ENCODE measurements around the gene LRRK1.

Gene LRRK1

DNA sequence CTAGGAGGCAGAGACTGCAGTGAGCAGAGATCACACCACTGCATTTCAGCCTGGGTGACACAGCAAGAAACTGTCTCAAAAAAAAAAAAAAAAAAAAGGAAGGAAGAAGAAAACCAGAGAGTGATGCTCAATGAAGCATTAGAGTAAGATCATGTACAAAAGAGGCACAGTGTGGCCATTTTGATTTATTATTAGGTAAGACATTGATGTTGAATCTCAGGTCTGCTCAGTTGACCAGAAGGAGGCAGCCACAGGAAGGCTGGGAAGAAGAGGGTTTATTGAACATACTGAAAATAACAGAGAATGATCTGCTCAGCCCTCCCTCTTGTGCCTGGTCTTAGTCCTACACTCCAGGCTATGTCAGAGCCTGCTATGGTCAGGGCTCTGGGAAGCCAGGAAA, 15.6 kb downstream of the LRRK1 start:
- DNase-seq (ENCODE audit: low spot score): no peak

DNA sequence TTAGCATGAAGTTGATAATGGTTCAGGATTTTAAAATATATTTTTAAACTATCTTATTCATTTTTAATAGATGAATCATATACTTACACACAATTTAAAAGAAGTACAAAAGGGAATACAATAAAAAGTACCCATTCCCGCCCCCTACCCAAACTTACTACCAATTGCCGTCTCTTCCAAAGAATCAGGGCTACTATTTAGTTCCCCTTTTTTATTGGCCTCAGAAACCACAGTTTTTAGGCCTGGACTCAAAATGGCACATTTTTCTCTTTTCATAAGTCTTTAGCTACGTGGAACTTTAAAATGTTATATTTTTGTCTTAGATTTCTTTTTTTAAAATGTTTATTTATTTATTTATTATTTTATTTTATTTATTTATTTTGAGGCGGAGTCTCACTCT, 18.0 kb downstream of the LRRK1 start:
- no peak for DNase-seq (ENCODE audit: low spot score)

DNA sequence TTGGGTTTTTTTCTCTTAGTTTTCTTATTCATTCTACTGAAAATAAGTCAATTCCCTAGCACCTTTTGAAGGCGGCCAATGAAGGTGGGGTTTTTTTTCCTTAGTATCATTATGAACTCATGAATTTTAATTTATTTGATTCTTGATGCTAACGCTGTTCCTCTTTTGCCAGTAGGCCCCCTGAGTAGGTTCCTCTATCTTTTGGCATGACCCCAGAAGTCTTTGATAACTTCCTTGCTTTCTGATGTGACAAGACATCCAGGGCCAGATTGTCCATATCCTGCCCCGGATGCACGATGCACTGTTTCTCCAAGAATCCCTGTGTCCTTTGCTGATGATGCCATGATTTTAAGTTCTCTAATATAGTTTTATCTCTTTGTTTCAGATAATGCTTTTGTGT, 20.6 kb downstream of the LRRK1 start:
- DNase-seq (ENCODE audit: low spot score): no peak

DNA sequence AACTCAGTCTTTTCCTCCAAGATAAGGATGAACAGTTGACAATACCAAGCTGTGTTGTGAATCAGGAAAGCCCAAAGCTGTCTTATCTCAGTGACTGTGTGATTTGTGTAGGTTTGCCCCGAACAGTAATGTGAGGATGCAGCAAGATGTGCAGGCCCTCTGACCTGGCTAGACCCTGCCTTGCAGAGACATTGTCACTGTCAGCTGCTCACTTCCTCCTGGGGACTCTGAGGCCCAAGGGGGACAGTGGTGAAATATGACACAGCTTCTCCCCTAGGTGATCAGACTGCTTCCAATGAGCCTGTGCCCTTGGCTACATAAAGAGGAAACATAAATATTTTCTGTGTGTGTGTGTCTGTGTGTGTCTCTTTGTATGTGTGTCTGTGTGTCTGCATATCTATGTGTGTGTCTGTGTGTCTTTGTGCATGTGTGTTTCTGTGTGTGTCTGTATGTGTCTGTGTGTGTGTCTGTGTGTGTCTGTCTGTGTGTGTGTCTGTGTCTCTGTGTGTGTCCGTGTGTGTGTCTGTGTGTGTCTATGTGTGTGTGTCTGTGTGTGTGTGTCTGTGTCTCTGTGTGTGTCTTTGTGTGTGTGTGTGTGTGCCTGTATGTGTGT, 21.7 kb downstream of the LRRK1 start:
- no peak for DNase-seq (ENCODE audit: low spot score)

DNA sequence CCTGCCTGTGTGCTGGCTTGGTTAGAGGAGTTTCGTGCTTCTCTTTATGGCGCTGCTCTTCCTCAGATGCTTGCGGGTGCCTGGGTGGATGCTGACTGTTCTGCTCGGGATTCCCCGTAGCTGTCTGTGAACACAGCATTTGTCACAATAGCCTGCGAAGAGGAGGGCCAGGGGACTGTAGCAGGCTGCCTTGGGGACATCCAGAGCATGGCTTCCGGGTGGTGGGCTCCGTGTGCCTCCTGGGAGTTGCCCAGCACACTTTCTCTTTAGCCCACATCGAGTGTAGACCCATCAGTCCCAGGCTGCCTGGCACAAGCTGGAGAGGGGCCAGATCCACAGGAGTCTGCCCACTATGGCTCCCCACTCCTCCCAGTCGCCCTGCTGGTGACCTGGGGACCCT, 22.4 kb downstream of the LRRK1 start:
- no peak for DNase-seq (ENCODE audit: low spot score)

GRCh38 chr15:100942656-100943425, 23.7 kb downstream of the LRRK1 start:
- no peak for DNase-seq (ENCODE audit: low spot score)

DNA sequence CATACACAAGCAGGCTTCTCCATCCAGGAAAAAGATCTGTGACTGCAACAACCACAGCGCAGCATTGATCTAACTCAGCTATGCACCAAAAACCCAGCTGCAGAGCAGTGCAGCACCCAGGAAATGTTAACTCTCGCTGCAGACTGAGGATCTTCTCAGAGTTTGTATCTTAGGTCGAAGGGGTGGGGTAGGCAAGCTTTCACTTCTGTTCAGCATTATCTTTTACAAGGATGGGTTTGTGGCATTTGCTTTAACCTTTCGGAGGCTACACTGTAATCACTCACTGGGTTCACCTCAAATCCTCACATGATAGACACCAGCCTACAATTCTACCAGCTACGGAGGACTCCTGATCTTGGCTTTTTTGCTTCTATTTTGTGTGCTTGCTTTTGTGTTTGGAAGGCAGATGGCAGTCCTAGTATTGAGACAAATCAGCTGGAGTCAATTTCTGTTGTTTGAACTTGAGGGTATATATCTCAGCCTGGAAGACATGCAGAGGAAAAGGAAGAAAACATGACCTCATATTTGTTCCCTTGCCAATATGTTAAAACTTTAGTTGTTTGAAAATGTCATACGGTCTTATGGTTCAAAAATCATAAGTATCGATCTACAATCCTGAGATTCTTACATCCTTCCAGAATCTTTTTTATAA, 25.2 kb downstream of the LRRK1 start:
- no peak for DNase-seq (ENCODE audit: low spot score)

GRCh38 chr15:100944986-100945385, 25.8 kb downstream of the LRRK1 start:
- DNase-seq (ENCODE audit: low spot score): no peak

GRCh38 chr15:100947760-100948429, 28.7 kb downstream of the LRRK1 start:
- no peak for DNase-seq (ENCODE audit: low spot score)

GRCh38 chr15:100948430-100948762, 29.2 kb downstream of the LRRK1 start:
- no peak for DNase-seq (ENCODE audit: low spot score)

GRCh38 chr15:100949691-100950090, 30.5 kb downstream of the LRRK1 start:
- no peak for DNase-seq (ENCODE audit: low spot score)

- DNase-seq (ENCODE audit: low spot score): no peak
These were observed 32.8 kb downstream of the LRRK1 start for GRCh38 chr15:100951965-100952364.

- DNase-seq (ENCODE audit: low spot score): no peak
These were observed 33.4 kb downstream of the LRRK1 start for GRCh38 chr15:100952566-100952965.

DNA sequence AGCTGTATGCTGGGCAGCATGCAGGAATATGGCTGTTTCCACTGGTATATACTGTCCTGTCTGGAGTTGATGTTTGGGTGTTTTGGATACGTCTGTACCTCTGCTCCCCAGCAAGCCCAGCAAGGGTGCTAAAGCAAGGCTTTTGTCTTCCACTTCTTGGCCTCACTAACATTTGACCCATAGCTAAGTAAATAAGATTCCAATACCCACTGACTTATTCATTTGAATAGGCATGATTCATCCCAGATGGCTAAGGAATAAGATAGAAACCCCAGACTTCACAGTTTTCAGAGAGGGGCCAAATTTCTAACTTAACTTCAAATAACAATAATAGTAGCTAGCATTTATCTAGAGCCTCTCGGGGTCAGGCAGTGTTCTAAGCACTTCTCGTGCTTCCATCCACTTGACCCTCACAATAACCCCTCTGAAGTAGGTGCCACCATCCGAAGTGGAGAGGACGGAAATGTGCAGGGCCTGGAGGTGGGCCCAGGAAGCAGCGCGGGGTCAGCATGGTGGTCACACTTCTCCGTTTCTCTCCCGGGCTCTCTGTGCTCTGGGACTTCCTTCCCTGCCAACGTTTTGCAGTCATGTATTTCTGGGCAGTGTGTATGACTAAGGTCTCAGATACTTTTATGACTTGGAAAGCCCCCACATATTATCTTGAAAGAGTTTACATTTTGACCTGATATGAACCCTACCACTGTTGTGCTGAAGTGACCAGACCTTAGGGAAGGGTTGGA, 39.3 kb downstream of the LRRK1 start:
- DNase-seq (ENCODE audit: low spot score): no peak

- no peak for DNase-seq (ENCODE audit: low spot score)
These were observed 40.2 kb downstream of the LRRK1 start for GRCh38 chr15:100959066-100960050.

DNA sequence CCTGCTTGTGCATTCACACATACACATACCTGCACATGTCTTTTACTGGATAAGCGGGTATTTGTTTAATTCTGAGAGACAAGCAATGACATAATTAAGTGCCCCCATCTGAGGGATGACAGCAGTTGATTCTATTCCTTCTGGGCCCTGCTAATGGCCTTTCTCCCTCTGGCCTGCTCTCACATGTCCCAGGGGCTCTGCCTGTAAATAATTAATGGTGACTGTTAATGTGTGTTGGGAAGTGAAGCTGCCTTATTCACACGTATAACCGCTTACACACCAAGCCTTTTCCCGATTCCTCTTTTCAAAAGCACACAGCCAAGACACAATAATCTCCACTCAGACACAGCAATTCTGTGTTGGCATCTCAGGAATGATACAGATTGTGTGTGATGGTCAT, 47.8 kb downstream of the LRRK1 start:
- DNase-seq (ENCODE audit: low spot score): no peak

DNA sequence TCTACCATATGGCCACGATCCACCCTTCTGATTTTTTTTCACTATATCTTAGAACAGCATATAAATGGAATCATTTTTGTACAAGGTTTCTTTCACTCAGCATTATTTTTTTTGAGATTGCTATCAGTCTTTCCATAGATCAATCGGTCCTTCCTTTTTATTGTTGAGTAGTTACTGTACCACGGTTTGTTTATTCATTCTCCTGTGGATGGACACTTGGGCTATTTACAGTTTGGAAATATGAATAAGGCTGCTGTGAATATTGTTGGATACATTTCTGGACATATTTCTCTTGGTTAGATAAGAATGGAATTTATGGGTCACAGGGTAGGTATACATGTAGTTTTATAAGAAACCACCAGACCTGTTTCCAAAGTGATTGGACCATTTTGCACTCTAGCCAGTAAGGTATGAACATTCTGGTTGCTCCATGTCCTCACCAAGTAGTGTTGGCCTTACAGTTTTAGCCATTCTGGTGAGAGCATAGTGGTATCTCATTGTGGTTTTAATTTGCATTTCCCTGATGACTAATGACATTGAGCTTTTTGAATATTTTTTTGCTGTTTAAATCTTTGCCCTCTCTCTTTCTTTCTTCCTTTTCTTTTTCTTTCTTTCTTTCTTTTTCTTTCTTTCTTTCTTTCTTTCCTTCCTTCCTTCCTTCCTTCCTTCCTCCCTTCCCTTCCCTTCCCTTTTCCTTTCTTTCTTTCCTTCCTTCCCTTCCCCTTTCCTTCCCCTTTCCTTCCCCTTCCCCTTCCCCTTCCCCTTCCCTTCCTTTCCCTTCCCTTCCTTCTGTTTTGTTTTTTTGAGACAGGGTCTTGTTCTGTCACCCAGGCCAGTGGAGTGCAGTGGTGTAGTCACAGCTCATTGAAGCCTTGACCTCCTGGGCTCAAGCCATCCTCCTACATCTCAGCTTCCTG, 49.2 kb downstream of the LRRK1 start:
- no peak for DNase-seq (ENCODE audit: low spot score)

DNA sequence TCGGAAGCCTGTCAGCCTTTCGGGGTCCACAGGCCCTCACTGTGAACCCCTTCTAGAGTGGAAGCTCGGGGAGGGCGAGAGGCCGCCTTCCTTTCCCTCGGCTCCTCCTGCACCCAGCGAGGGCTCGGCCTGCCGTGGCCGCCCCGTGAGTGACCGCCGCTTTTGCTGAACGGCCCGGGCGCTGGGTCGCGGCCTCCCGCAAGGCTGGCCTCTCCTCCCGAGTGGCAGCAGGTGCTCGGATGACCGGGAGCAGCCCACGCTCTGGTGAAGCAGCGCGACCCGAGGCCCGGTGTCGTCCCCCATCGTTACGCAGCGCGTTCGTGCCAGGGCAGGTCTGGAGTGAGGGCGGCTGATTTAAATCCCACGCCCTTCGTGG, 53.8 kb downstream of the LRRK1 start:
- DNase-seq (ENCODE audit: low spot score): no peak

GRCh38 chr15:100973351-100974111, 54.4 kb downstream of the LRRK1 start:
- no peak for DNase-seq (ENCODE audit: low spot score)

All from SK-N-DZ (cell line).